Gastroesophageal sphincter (tissue), 3 donors: ENCODE results near the gene TKT.

Experiments used
- EP300 ChIP-seq: sonication (generic); formaldehyde crosslinking; IDR thresholded peaks from one replicate; pipeline ENCODE4 v1.6.1; 2017; ENCODE audit warnings: antibody characterized with exemption, mild to moderate bottlenecking
- POLR2A ChIP-seq, 2 donors: fragments of 450-650 bp; IDR thresholded peaks; one replicate each; pipeline ENCODE4 v1.6.1; 2017; ENCODE audit warnings: antibody characterized with exemption in 2 of 2, mild to moderate bottlenecking in 2 of 2, moderate library complexity in 1 of 2
- POLR2AphosphoS5 ChIP-seq: sonication (generic); formaldehyde crosslinking; IDR thresholded peaks from one replicate; pipeline ENCODE4 v1.6.1; 2017; ENCODE audit warnings: antibody characterized with exemption
- TF ChIP-seq, protein P1 (sequence below), 4 experiments: fragments of 200-600 bp in 2 of 4; fragments of 450-650 bp in 2 of 4; sonication (generic) in 1 of 4; IDR thresholded peaks; one replicate each; pipeline ENCODE4 v1.5.1; 2017 to 2019; ENCODE audit warnings: antibody characterized with exemption in 4 of 4, mild to moderate bottlenecking in 2 of 4, moderate library complexity in 2 of 4

DNA sequence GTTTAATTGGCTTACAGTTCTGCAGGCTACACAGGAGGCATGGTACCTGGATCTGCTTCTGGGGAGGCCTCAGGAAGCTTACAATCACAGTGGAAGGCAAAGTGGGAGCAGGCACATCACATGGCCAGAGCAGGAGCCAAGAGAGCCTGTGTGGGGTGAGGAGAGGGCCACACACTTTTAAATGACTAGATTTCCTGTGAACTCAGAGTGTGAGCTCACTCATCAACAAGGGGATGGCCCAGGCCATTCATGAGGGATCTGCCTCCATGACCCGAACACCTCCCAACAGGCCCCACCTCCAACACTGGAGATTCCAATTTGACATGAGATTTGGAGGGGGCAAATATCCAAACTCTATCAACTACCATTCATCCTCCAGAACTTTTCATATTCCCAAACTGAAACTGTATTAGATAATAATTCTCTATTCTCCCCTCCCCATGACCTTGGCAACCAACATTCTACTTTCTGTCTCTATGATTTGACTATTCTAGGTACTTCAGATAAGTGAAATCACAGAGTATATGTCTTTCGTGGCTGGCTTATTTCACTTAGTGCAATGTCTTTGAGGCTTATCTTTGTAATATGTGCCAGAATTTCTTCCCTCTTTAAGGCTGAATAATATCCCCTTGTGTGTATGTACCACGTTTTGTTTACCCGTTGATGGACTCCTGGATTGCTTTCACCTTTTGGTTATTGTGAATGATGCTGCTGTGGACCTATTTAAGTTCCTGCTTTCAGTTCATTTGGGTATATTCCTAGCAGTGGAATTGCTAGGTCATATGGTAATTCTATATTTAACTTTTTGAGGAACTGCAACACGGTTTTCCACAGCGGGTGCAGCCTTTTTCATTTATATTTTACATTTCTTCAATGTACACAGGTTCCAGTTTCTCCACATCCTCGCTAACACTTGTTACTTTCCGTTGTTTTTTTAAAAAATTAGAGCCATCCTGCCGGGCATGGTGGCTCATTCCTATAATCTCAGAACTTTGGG lies 43.8 kb downstream of the TKT start:
- TF ChIP-seq POLR2A (IDR thresholded peaks at IDR 0.05): no peak
- TF ChIP-seq, protein P1, sequence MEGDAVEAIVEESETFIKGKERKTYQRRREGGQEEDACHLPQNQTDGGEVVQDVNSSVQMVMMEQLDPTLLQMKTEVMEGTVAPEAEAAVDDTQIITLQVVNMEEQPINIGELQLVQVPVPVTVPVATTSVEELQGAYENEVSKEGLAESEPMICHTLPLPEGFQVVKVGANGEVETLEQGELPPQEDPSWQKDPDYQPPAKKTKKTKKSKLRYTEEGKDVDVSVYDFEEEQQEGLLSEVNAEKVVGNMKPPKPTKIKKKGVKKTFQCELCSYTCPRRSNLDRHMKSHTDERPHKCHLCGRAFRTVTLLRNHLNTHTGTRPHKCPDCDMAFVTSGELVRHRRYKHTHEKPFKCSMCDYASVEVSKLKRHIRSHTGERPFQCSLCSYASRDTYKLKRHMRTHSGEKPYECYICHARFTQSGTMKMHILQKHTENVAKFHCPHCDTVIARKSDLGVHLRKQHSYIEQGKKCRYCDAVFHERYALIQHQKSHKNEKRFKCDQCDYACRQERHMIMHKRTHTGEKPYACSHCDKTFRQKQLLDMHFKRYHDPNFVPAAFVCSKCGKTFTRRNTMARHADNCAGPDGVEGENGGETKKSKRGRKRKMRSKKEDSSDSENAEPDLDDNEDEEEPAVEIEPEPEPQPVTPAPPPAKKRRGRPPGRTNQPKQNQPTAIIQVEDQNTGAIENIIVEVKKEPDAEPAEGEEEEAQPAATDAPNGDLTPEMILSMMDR (IDR thresholded peaks at IDR 0.05): no peak
- TF ChIP-seq EP300: no peak
- no peak for TF ChIP-seq POLR2AphosphoS5
